NT2/D1 (cell line): Measurements from ENCODE around the gene MSS51.

Experiments
- SUZ12 ChIP-seq: IDR thresholded peaks from 2 replicates; pipeline ENCODE4 v1.6.1; 2011; ENCODE audit not compliant: insufficient read length, insufficient read depth; ENCODE audit errors: extremely low read depth
- YY1 ChIP-seq: IDR thresholded peaks from 2 replicates; pipeline ENCODE4 v1.6.1; 2011; ENCODE audit not compliant: insufficient read length, insufficient read depth

DNA sequence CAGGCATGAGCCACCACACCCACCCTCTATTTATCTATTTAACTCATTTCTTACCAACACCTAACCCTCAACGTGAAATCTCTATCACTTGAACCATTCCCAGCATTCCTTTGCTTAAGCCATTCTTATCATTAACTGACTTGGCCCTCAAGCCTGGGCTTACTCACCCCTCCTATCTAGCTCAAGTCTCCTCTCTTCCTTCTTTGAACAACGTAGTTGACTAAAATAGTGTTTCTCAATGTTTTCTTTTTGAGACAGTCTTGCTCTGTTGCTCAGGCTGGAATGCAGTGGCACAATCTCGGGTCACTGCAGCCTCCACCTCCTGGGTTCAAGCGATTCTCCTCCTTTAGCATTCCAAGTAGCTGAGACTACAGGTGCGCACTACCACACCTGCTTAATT, 26.5 kb downstream of the MSS51 start:
- TF ChIP-seq YY1 = no peak
- TF ChIP-seq SUZ12 = no peak
